ENCODE measurements around the gene PPM1F.

DNA sequence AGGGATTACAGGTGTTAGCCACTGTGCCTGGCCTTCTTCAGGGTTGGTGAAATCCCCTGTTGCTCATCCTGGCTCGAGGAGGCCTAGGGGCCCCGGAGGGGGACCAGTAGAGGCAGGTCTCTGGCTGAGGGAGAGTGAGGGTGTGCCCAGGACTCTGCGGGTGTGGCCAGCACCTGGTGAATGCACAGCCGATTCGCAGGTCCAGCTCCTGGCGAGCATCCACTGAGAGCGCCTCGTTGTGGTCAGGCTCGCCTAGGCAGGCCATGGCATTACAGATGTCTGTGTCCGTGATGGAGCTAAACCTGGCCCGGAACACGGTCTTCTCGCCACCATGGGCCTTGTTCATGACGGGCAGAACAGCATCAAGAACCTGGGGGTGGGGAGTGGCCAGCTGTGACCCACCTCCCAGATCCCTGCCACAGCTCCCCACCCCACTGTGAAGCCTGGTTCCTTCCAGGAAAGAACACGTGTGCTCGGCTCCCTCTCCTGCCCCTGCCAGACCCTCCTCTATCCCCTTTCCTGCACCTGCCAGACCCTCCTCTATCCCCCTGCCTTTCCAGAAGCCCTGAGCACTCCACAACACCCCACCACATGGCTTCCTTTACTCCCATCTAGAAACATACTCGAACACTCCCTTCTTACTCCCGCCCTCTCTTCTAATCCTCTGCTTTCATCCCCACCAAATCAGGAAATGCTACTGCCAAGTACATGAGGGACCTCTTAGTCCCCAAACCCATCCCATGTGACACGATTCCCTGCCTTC, 17.6 kb upstream of the PPM1F start:
- no peak for TF ChIP-seq POLR2A (IDR thresholded peaks at IDR 0.05; ENCODE audit: low read depth, low read length)
- no peak for TF ChIP-seq TAF1 (IDR thresholded peaks at IDR 0.05; ENCODE audit: borderline replicate concordance, low read depth, low read length)
- no peak for TF ChIP-seq POLR2AphosphoS5 (IDR thresholded peaks at IDR 0.05; ENCODE audit: low read depth, low read length)

Data from GM12892 (cell line).